Fibroblast of lung (primary cell): ENCODE results near the gene TRIM24. TPM values are rescaled to one million over a fixed set of nuclear protein-coding genes. Genes with fewer than 3 reads are reported as not detected.
"Not testable (repeated sequence)": the region's sequence is repeated elsewhere in the genome, so short reads cannot be mapped to it uniquely, and the experiment has no call there.

Source experiments
- DNase-seq, 2 donors: peaks; one replicate each; pipeline versions ENCODE4 v3.0.0 to v3.0.0-alpha.2; 2010; ENCODE audit warnings: low read depth in 2 of 2
- H2AFZ ChIP-seq: 2 replicates; pipeline ENCODE4 v1.5.1; 2012; ENCODE audit warnings: low read length, control low read depth, inconsistent platforms
- H3K27ac ChIP-seq: 2 replicates; pipeline ENCODE4 v1.5.1; 2011; ENCODE audit warnings: low read length, control low read depth; ENCODE audit not compliant: insufficient read depth
- H3K27me3 ChIP-seq: 2 replicates; pipeline ENCODE4 v1.5.1; 2011; ENCODE audit warnings: mild to moderate bottlenecking, low read length; ENCODE audit not compliant: control insufficient read depth, insufficient read depth
- H3K36me3 ChIP-seq: 2 replicates; pipeline ENCODE4 v1.5.1; 2011; ENCODE audit warnings: low read length; ENCODE audit not compliant: control insufficient read depth, insufficient read depth
- H3K4me1 ChIP-seq: 2 replicates; pipeline ENCODE4 v1.5.1; 2011; ENCODE audit warnings: low read length; ENCODE audit not compliant: control insufficient read depth, insufficient read depth; ENCODE audit errors: extremely low read depth
- H3K4me2 ChIP-seq: 2 replicates; pipeline ENCODE4 v1.5.1; 2011; ENCODE audit warnings: low read length, control low read depth; ENCODE audit not compliant: insufficient read depth; ENCODE audit errors: extremely low read depth
- H3K4me3 ChIP-seq, 4 experiments: fragments of 200-600 bp in 1 of 4; sonication (generic) in 1 of 4; replicated peaks in 1 of 4; 2 replicates each; pipeline ENCODE4 v1.5.1; 2011 to 2016; ENCODE audit warnings: low read length in 4 of 4, low read depth in 3 of 4, mild to moderate bottlenecking in 3 of 4, control low read depth in 2 of 4, inconsistent platforms in 1 of 4, mixed read lengths in 1 of 4; ENCODE audit not compliant: insufficient read depth in 1 of 4; ENCODE audit errors: control extremely low read depth in 1 of 4
- H3K79me2 ChIP-seq: 2 replicates; pipeline ENCODE4 v1.5.1; 2012; ENCODE audit warnings: mild to moderate bottlenecking, low read length, inconsistent platforms; ENCODE audit not compliant: control insufficient read depth, insufficient read depth
- H3K9ac ChIP-seq: 2 replicates; pipeline ENCODE4 v1.5.1; 2011; ENCODE audit warnings: mild to moderate bottlenecking, low read length, control low read depth; ENCODE audit not compliant: insufficient read depth
- H3K9me3 ChIP-seq: 2 replicates; pipeline ENCODE4 v1.5.1; 2012; ENCODE audit warnings: low read depth, low read length; ENCODE audit not compliant: control insufficient read depth, insufficient read depth
- H4K20me1 ChIP-seq: 2 replicates; pipeline ENCODE4 v1.5.1; 2011; ENCODE audit warnings: low read length; ENCODE audit not compliant: control insufficient read depth, insufficient read depth; ENCODE audit errors: extremely low read depth
- CTCF ChIP-seq, 2 donors: IDR thresholded peaks in 1 of 2; conservative IDR thresholded peaks in 1 of 2; 1 replicate in 1 of 2; 2 replicates in 1 of 2; pipeline ENCODE4 v1.5.1; 2011 to 2012; ENCODE audit warnings: low read length in 2 of 2, control low read depth in 1 of 2, inconsistent platforms in 1 of 2, low read depth in 1 of 2, mild to moderate bottlenecking in 1 of 2
- EZH2 ChIP-seq: IDR thresholded peaks from 2 replicates; pipeline ENCODE4 v1.5.1; 2012; ENCODE audit warnings: low read length, control low read depth, mild to moderate bottlenecking; ENCODE audit errors: missing control alignments
- polyA plus RNA-seq, 2 donors: library from polyadenylated mRNA; depleted of rRNA in 1 of 2; stranded (reverse) in 1 of 2; unstranded in 1 of 2; fragments of >200 nt; gene quantifications; 2 replicates each; pipeline ENCODE4 v1.2.1, GENCODE V29; 2011 to 2012; ENCODE audit warnings: missing spikeins in 1 of 2
- total RNA-seq: library from RNA; depleted of rRNA; stranded (reverse); fragments of >200 nt; gene quantifications from 2 replicates; pipeline ENCODE4 v1.2.1, GENCODE V29; 2014

TRIM24 gene
- total and polyA plus RNA-seq, 2 donors (not counting 1 experiment from before 2014, with no cell fraction given), result 5.9 to 7.9 TPM

GRCh38 chr7:138417764-138418163, 42.3 kb upstream of the TRIM24 start:
- Histone ChIP-seq H2AFZ (no peak overlapping the region), H3K4me2 (no peak overlapping the region), H3K9ac (no peak overlapping the region), H3K27ac (no peak overlapping the region), H3K27me3 (no peaks in the 10 kb centered on the region), H3K4me1 (no peaks in the 10 kb centered on the region), H3K36me3 (no peaks in the 10 kb centered on the region), H3K9me3 (no peaks in the 10 kb centered on the region), H3K79me2 (no peaks in the 10 kb centered on the region), H4K20me1 (no peaks in the 10 kb centered on the region), H3K4me3 (no peak overlapping the region)
- TF ChIP-seq CTCF (conservative IDR thresholded peaks at IDR 0.05 in 1 of 2, IDR thresholded peaks at IDR 0.05 in 1 of 2; ENCODE audit: low read depth in 1 of 2, low read length in 2 of 2), result no peak
- no peak for TF ChIP-seq EZH2
- DNase-seq, result no peak

- not testable (repeated sequence) for H3K9ac ChIP-seq, H3K79me2 ChIP-seq, H3K4me1 ChIP-seq, H4K20me1 ChIP-seq, H3K4me2 ChIP-seq, DNase-seq, H3K27ac ChIP-seq, H2AFZ ChIP-seq, H3K9me3 ChIP-seq, H3K27me3 ChIP-seq, H3K36me3 ChIP-seq, H3K4me3 ChIP-seq
Measured at GRCh38 chr7:138418403-138418802, 41.7 kb upstream of the TRIM24 start.

- H4K20me1 ChIP-seq, result no peaks in the 10 kb centered on the region
- no peak overlapping the region for H2AFZ ChIP-seq
- TF ChIP-seq CTCF (conservative IDR thresholded peaks at IDR 0.05 in 1 of 2, IDR thresholded peaks at IDR 0.05 in 1 of 2; ENCODE audit: low read depth in 1 of 2, low read length in 2 of 2) (no peak), EZH2 (no peak)
- no peak for DNase-seq
- no peak overlapping the region for H3K27ac ChIP-seq
- H3K4me3 ChIP-seq, result no peak overlapping the region
- no peaks in the 10 kb centered on the region for H3K27me3 ChIP-seq
- H3K9me3 ChIP-seq, result no peaks in the 10 kb centered on the region
- no peak overlapping the region for H3K4me2 ChIP-seq
- H3K36me3 ChIP-seq, result no peaks in the 10 kb centered on the region
- H3K4me1 ChIP-seq, result no peaks in the 10 kb centered on the region
- H3K79me2 ChIP-seq, result no peaks in the 10 kb centered on the region
- H3K9ac ChIP-seq, result no peak overlapping the region
Measured at GRCh38 chr7:138425026-138425425, 35.0 kb upstream of the TRIM24 start.
